ENCODE results near the gene EZH1.

The EZH1 gene

DNA sequence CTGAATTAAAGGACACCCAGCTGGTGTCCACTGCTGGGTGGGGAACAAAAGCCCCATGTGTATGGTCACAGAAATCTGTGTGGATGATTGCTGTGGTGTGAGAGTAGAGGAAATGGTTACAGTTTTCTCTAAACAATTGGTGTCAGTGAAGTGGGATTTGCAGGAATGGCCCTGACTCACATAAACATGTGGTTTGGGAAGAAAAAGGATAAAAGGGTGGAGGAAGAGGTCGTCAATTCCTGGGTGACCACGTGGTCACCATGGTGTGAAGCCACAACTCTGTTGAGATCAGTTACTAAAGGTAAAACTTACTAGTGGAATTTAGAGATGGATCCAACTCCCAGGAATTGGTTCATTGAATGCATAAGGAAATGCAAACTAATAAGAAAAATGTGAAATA is 89.3 kb downstream of the EZH1 start:
- Histone ChIP-seq H3K27me3 (ENCODE audit: insufficient read depth, poor library complexity, severe bottlenecking) (no peaks in the 10 kb centered on the region), H3K9me3 (ENCODE audit: severe bottlenecking) (no peaks in the 10 kb centered on the region), H3K36me3 (ENCODE audit: low read depth) (peaks cover 3% of the 10 kb centered on the region), H3K4me1 (ENCODE audit: insufficient read depth, poor library complexity, severe bottlenecking) (peaks cover 8% of the 10 kb centered on the region), H3K27ac (ENCODE audit: poor library complexity, severe bottlenecking) (peak overlapping the region; percentile 11), H3K4me3 (ENCODE audit: severe bottlenecking) (no peak overlapping the region)
- no peak for DNase-seq (ENCODE audit: low spot score)
- no peak for ATAC-seq (ENCODE audit: low read depth)
- no peak for TF ChIP-seq CTCF (IDR thresholded peaks at IDR 0.05; ENCODE audit: poor library complexity, severe bottlenecking)

- H3K27ac ChIP-seq (ENCODE audit: poor library complexity, severe bottlenecking): no peak overlapping the region
- no peaks in the 10 kb centered on the region for H3K36me3 ChIP-seq (ENCODE audit: low read depth)
- H3K9me3 ChIP-seq (ENCODE audit: severe bottlenecking): no peaks in the 10 kb centered on the region
- H3K4me1 ChIP-seq (ENCODE audit: insufficient read depth, poor library complexity, severe bottlenecking): peaks cover 3% of the 10 kb centered on the region
- ATAC-seq (ENCODE audit: low read depth) (no peak), DNase-seq (ENCODE audit: low spot score) (no peak)
- H3K27me3 ChIP-seq (ENCODE audit: insufficient read depth, poor library complexity, severe bottlenecking): no peaks in the 10 kb centered on the region
- TF ChIP-seq CTCF (IDR thresholded peaks at IDR 0.05; ENCODE audit: poor library complexity, severe bottlenecking): no peak
- H3K4me3 ChIP-seq (ENCODE audit: severe bottlenecking): no peak overlapping the region
Measured at GRCh38 chr17:42653179-42654124, 91.4 kb downstream of the EZH1 start.

DNA sequence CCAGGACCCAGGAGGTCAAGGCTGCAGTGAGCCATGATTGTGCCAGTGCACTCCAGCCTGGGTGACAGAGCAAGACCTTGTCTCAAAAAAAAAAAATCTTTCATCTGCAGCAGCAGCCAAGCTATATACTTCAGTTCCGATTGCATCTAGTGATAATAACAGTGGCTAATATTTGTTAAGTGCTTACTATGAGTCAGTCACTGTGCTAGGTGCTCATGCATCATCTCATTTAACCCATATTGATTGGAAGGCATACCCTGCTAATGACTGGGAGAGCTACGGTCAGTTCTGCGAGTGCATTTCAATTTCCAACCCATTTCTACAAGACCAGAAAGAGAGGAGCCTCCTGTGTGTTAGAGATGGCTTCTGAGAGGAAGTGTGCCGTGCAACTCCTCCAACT is 93.4 kb downstream of the EZH1 start:
- Histone ChIP-seq H3K4me3 (ENCODE audit: severe bottlenecking) (no peak overlapping the region), H3K27me3 (ENCODE audit: insufficient read depth, poor library complexity, severe bottlenecking) (no peaks in the 10 kb centered on the region), H3K4me1 (ENCODE audit: insufficient read depth, poor library complexity, severe bottlenecking) (peaks cover 3% of the 10 kb centered on the region), H3K9me3 (ENCODE audit: severe bottlenecking) (no peaks in the 10 kb centered on the region), H3K27ac (ENCODE audit: poor library complexity, severe bottlenecking) (no peak overlapping the region), H3K36me3 (ENCODE audit: low read depth) (no peaks in the 10 kb centered on the region)
- TF ChIP-seq CTCF (IDR thresholded peaks at IDR 0.05; ENCODE audit: poor library complexity, severe bottlenecking): no peak
- ATAC-seq (ENCODE audit: low read depth): no peak
- DNase-seq (ENCODE audit: low spot score): no peak

Measured in RWPE2 (cell line).